HG02623 (cell line): ENCODE measurements around the gene TKFC.

Experiments
- ATAC-seq: cut with Tn5 transposase; IDR thresholded peaks from one replicate; pipeline ENCODE4 v1.9.1; 2021; ENCODE audit warnings: moderate library complexity; ENCODE audit not compliant: unreplicated experiment

The TKFC gene

GRCh38 chr11:61325649-61326414, 7.2 kb upstream of the TKFC start:
- ATAC-seq: no peak

- no peak for ATAC-seq
Measured at GRCh38 chr11:61327669-61328071, 5.4 kb upstream of the TKFC start.

- no peak for ATAC-seq
Measured at GRCh38 chr11:61328351-61328750, 4.7 kb upstream of the TKFC start.

GRCh38 chr11:61329871-61330270, 3.2 kb upstream of the TKFC start:
- ATAC-seq: no peak

- no peak for ATAC-seq
Measured at GRCh38 chr11:61331651-61332050, 1.4 kb upstream of the TKFC start.

- ATAC-seq: no peak
Measured at GRCh38 chr11:61332281-61332796, 689 bp upstream of the TKFC start.

- ATAC-seq: no peak
Measured at GRCh38 chr11:61333550-61334433, 764 bp downstream of the TKFC start.

- no peak for ATAC-seq
Measured at GRCh38 chr11:61334434-61335354, 1.7 kb downstream of the TKFC start.

- no peak for ATAC-seq
Measured at GRCh38 chr11:61335355-61335710, 2.3 kb downstream of the TKFC start.

- peak; percentile 35 for ATAC-seq
Measured at GRCh38 chr11:61336171-61336935, 3.3 kb downstream of the TKFC start.

- ATAC-seq: no peak
Measured at GRCh38 chr11:61337706-61338470, 4.9 kb downstream of the TKFC start.

GRCh38 chr11:61338783-61339489, 5.9 kb downstream of the TKFC start:
- ATAC-seq: no peak

GRCh38 chr11:61339490-61339878, 6.5 kb downstream of the TKFC start:
- no peak for ATAC-seq

GRCh38 chr11:61340979-61341378, 8.0 kb downstream of the TKFC start:
- ATAC-seq: no peak

GRCh38 chr11:61341706-61342105, 8.7 kb downstream of the TKFC start:
- ATAC-seq: no peak

- no peak for ATAC-seq
Measured at GRCh38 chr11:61342207-61342803, 9.3 kb downstream of the TKFC start.

GRCh38 chr11:61343792-61344745, 11.0 kb downstream of the TKFC start:
- no peak for ATAC-seq
